Nucleus accumbens (tissue), 56 donors: ENCODE data around the gene NSUN6.
"Not testable (repeated sequence)": the region's sequence is repeated elsewhere in the genome, so short reads cannot be mapped to it uniquely, and the experiment has no call there.

Experiments used
- DNase-seq, 56 donors: peaks; one replicate each; lab custom pipeline; 2025; lab: John Stamatoyannopoulos, UW

NSUN6 gene

DNA sequence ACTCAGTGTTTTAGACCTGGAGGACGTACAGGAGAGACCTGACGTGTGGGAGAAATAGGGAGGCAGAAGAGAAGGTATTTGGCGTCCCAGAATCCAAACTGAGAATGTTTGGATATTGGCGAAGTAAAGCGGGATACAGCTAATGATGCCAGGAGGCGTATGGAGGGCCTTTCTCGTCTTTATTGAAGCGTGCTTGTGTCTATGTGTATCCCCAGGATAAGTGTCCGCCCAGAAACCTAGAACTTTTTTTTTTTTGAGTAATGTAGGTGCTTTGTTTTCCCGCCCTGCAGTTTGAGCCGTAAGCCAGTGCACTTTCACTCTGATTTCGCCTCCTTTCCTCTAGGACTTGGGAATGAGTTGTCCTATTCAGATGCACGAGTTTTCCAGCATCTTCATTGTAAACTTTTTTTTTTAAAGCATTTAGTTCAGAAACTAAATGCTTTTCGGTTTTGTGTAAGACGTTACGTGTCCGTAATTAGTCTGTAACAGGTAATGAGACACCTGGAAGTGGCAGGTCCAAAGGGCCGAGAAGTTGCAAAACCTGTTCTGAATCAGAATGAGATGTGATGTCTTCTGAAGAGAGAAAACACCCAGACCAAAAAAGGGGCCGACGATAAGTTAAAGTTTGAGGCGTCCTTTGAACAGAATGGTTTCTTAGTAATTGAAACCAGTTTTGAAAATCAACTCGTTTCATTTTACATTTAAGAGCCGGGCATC is 8.6 kb upstream of the NSUN6 start:
- DNase-seq, result peak in 3 of 56 donors; percentile 13 to 38 (median 20)

- peak; percentile 61 to 99 (median 94) for DNase-seq
Observed at GRCh38 chr10:18659125-18659818, 7.9 kb upstream of the NSUN6 start, which contains the start of gene ARL5B. Gene ARL5B, plus strand, starts transcription at chr10:18659431. Its CDS starts 207 bp downstream, at chr10:18659638.

DNA sequence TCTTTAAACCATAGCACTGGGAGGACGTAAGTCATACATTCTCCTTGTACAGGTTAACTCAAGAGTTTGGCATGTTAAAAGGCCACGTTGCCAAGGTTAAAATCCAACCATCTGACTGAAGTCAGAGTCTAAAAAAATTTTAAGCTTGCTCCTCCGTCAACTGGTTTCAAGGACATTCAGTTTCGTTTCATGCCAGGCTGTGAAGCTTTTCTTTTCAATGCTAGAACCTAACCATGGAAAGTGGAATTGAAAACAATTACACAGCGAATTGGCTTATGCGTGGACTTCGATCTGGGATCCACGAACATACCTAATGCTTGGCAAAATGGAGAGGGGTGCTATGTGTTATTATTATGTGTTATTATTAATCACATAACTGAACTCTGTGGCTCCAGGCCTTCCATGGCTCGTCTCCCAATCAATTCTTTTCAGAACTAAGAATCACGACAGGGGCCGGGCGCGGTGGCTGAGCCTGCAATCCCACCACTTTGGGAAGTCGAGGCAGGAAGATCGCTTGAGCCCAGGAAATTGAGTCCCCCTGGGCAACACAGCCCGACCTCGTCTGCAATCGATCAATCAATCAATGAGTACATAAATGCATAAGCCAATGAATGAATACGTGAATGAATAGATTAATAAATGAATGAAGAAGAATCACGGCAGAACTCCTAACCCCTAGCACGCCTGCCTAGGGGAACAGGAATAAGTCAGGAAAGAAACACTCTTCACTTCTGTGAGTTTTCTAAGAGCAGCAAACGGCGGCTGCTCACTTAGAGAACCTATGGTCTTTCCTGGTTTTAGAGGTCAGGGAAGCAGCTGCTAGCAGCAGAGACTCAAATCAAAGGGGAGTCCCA is 7.1 kb upstream of the NSUN6 start:
- DNase-seq, result peak in 12 of 56 donors; percentile 2 to 45 (median 21)

DNA sequence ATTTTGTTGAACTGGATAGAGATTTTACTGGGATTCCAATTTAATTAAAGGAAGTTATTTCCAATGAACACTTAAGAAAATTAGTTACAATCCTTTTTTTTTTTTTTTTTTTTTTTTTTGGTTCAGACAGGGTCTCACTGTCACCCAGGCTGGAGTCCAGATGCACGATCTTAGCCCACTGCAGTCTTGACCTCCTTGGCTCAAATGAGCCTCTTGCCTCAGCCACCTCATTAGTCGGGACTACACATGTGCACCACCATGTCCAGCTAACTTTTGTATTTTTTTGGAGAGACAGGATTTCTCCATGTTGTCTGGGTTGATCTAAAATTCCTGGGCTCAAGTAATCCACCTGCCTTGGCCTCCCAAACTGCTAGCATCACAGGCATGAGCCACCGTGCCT is 5.3 kb upstream of the NSUN6 start:
- no peak for DNase-seq

- DNase-seq, result no peak
Observed at GRCh38 chr10:18653112-18653511, 1.7 kb upstream of the NSUN6 start.

DNA sequence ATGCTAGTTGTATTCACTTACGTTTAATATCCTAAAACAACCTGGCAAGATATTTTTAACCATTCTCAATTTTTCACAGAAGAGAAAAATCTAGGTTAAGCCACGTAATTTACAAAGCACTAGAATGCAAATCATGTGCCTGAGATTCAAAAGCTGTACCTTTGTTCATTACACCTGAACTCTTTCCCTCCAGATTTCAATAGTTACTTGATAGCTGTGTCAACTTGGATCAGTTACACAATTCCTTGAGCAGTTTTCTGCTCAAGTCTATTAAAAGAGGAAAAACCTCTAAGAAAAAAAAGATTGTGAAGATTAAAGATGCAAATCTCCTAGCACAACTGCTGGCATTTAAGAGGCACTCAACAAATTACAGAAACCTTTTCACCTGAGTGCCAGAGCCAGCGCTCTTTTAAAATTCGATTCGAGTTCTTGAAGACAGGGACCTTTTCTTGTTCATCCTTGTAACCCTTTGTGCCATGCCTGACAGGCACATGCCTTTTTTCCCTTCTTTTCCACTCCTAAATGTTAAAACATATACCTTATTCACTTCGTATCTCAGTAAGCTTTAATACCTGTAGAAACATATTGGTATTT is 886 bp downstream of the NSUN6 start:
- DNase-seq, result no peak

- DNase-seq, result no peak
Observed at GRCh38 chr10:18649364-18649959, 1.9 kb downstream of the NSUN6 start.

GRCh38 chr10:18647945-18648344 is 3.4 kb downstream of the NSUN6 start:
- no peak for DNase-seq

DNA sequence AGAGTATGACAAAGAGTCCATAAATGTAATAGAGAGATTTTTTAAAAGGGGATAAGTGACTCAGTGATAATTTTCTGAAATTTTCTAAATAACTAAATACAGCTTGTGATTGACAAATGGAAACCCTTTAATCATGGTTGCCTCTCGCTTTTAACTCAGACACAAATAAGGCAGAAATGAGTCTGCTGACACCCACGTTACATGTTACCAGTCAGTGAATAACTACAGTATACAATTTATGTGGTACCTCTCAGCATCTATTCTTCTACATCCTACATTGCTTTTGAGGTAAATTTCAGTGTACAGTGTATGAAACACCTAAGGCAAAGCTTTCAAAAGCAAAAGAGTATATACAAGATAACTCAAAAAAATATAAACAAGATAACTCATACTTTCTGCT is 4.2 kb downstream of the NSUN6 start:
- no peak for DNase-seq

- DNase-seq, result not testable (repeated sequence)
Observed at GRCh38 chr10:18639719-18640118, 11.7 kb downstream of the NSUN6 start.

- not testable (repeated sequence) for DNase-seq
Observed at GRCh38 chr10:18637400-18637799, 14.0 kb downstream of the NSUN6 start.

DNA sequence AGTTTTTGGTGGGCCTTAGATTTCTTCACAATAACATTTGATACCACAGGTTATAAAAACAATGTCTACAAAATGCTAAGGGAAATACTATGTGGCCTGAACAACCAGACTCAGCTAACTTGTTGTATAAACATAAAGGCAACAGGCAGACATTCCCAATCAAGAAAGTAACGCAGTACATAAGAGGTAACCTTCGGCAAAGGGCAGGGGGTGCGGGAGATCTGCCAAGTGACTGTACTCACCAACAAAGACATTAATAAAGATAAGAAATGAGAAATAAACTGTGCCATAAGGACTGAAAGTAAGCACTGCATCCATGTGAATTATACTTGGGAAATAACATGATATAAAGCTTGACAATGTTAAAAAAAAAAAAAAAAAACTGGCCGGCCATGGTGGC is 15.4 kb downstream of the NSUN6 start:
- DNase-seq, result no peak

- not testable (repeated sequence) for DNase-seq
Observed at GRCh38 chr10:18632500-18632899, 18.9 kb downstream of the NSUN6 start.

DNA sequence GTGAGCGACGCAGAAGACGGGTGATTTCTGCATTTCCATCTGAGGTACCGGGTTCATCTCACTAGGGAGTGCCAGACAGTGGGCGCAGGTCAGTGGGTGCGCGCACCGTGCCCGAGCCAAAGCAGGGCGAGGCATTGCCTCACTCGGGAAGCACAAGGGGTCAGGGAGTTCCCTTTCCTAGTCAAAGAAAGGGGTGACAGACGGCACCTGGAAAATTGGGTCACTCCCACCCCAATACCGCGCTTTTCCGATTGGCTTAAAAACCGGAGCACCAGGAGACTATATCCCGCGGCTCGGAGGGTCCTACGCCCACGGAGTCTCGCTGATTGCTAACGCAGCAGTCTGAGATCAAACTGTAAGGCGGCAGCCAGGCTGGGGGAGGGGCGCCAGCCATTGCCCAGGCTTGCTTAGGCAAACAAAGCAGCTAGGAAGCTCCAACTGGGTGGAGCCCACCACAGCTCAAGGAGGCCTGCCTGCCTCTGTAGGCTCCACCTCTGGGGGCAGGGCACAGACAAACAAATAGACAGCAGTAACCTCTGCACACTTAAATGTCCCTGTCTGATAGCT is 23.9 kb downstream of the NSUN6 start:
- DNase-seq, result peak in 37 of 56 donors; percentile 3 to 69 (median 26)

- DNase-seq, result no peak
Observed at GRCh38 chr10:18625886-18626285, 25.5 kb downstream of the NSUN6 start.

- DNase-seq, result not testable (repeated sequence)
Observed at GRCh38 chr10:18623671-18624070, 27.7 kb downstream of the NSUN6 start.

DNA sequence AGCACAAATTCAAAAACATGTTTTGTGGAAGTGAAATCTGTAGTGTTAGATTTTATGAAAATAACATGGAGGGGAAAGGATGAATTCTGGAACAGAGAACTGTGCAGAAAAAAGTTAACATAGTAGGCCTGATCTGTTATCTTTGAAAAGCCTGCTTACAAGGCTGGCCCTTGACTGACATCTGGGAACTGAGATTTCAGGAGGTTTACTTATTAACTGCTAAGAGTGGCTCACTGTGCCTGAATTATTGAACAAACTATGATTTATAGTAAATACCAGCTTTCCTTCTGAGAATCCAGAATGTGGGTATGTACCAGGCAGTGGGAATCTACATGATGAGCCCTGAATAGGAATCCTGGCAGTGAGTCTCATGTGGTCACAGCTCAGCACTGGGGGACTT is 30.5 kb downstream of the NSUN6 start:
- DNase-seq, result no peak

GRCh38 chr10:18619016-18619415 is 32.4 kb downstream of the NSUN6 start:
- peak in 2 of 56 donors; percentile 4 to 7 for DNase-seq

- no peak for DNase-seq
Observed at GRCh38 chr10:18616337-18616736, 35.0 kb downstream of the NSUN6 start.

- no peak for DNase-seq
Observed at GRCh38 chr10:18615618-18616017, 35.8 kb downstream of the NSUN6 start.
